Left lung (tissue), 10 donors: Measurements from ENCODE around the gene HECTD1. TPM values are rescaled to one million over a fixed set of nuclear protein-coding genes. Genes with fewer than 3 reads are reported as not detected.
A peak's percentile ranks its signal among the peaks of the same experiment; 100 is the strongest.
"Not testable (repeated sequence)": the region's sequence is repeated elsewhere in the genome, so short reads cannot be mapped to it uniquely, and the experiment has no call there.

ENCODE experiments used
- ATAC-seq: fragments of 200-7000 bp; cut with Tn5 transposase; one replicate; pipeline ENCODE4 v1.9.1; 2020; ENCODE audit warnings: moderate library complexity
- DNase-seq, 4 donors: peaks; one replicate each; pipeline ENCODE4 v3.0.0-alpha.2; 2013 to 2020
- H3K27ac ChIP-seq, 2 donors: fragments of 200-600 bp; sonication (generic) in 1 of 2; one replicate each; pipeline versions ENCODE4 v1.5.0 to v1.8.0; 2020 to 2021
- H3K27me3 ChIP-seq, 2 donors: fragments of 200-600 bp; sonication (generic) in 1 of 2; one replicate each; pipeline versions ENCODE4 v1.5.0 to v1.8.0; 2020 to 2021
- H3K36me3 ChIP-seq, 2 donors: fragments of 200-600 bp; sonication (generic) in 1 of 2; one replicate each; pipeline versions ENCODE4 v1.5.0 to v1.8.0; 2020 to 2021
- H3K4me1 ChIP-seq, 2 donors: fragments of 200-600 bp; one replicate each; pipeline ENCODE4 v1.8.0; 2021
- H3K4me3 ChIP-seq, 2 donors: fragments of 200-600 bp; sonication (generic) in 1 of 2; one replicate each; pipeline versions ENCODE4 v1.5.0 to v1.8.0; 2020 to 2021; ENCODE audit warnings: mild to moderate bottlenecking in 1 of 2
- H3K9me3 ChIP-seq, 2 donors: fragments of 200-600 bp; sonication (generic) in 1 of 2; one replicate each; pipeline versions ENCODE4 v1.5.0 to v1.8.0; 2020 to 2021
- CTCF ChIP-seq, 2 donors: fragments of 200-600 bp; sonication (generic) in 1 of 2; IDR thresholded peaks; one replicate each; pipeline versions ENCODE4 v1.5.0 to v1.8.0; 2021; ENCODE audit warnings: antibody characterized with exemption in 2 of 2
- intact Hi-C, 2 donors: fragments of 100-400 bp; cut with DNase I; formaldehyde crosslinking; loops; one replicate each; pipeline versions ENCODE4 v1.11.2 to v1.14.2; 2022
- polyA plus RNA-seq, 6 donors: library from polyadenylated mRNA; unstranded; fragments of 120-200 nt; gene quantifications; one replicate each; pipeline ENCODE4 v1.2.1, GENCODE V29; 2013; ENCODE audit not compliant: insufficient read length in 6 of 6
- total RNA-seq, 2 donors: library from RNA; stranded (reverse); fragmentation: NEBNext Ultra II Directional; extraction: Animal tissue kit (Norgen Biotek cat#: 25700); gene quantifications; one replicate each; pipeline ENCODE4 v1.2.1, GENCODE V29; 2021
- donor health status: DM: no; HTN: yes; CAD: no.
- donor health status: DM: no; HTN: no; CAD: no.

Gene HECTD1
- total and polyA plus RNA-seq, 8 donors = 160 to 203 (median 192) TPM

- Histone ChIP-seq H3K27me3 (no peaks in the 10 kb centered on the region), H3K4me1 (peaks cover 13 to 31% of the 10 kb centered on the region in 2 donors), H3K9me3 (no peaks in the 10 kb centered on the region), H3K27ac (peak overlapping the region; percentile 99 to 100), H3K36me3 (peaks cover 0 to 17% of the 10 kb centered on the region in 2 donors), H3K4me3 (peak overlapping the region; percentile 79 to 81)
- ATAC-seq = peak; percentile 59
- no peak for TF ChIP-seq CTCF (IDR thresholded peaks at IDR 0.05)
- intact Hi-C loops = no loop called here
- DNase-seq = no peak
These were observed 272 bp downstream of the HECTD1 start for GRCh38 chr14:31207287-31207754.

GRCh38 chr14:31206536-31207286, 882 bp downstream of the HECTD1 start:
- Histone ChIP-seq H3K27me3 (no peaks in the 10 kb centered on the region), H3K4me1 (peaks cover 13 to 33% of the 10 kb centered on the region in 2 donors), H3K9me3 (no peaks in the 10 kb centered on the region), H3K4me3 (peak overlapping the region; percentile 79 to 81), H3K27ac (peak overlapping the region; percentile 99 to 100), H3K36me3 (peaks cover 0 to 19% of the 10 kb centered on the region in 2 donors)
- DNase-seq (peak; percentile 19 to 87 (median 46)), ATAC-seq (peak; percentile 21)
- intact Hi-C loops = no loop called here
- TF ChIP-seq CTCF (IDR thresholded peaks at IDR 0.05) = no peak

- intact Hi-C loops = no loop called here
- peak overlapping the region; percentile 99 to 100 for H3K27ac ChIP-seq
- H3K4me1 ChIP-seq = peaks cover 13 to 41% of the 10 kb centered on the region in 2 donors
- DNase-seq = no peak
- H3K27me3 ChIP-seq = no peaks in the 10 kb centered on the region
- H3K4me3 ChIP-seq = peak overlapping the region; percentile 79 to 81
- no peak for ATAC-seq
- no peak for TF ChIP-seq CTCF (IDR thresholded peaks at IDR 0.05)
- H3K9me3 ChIP-seq = no peaks in the 10 kb centered on the region
- H3K36me3 ChIP-seq = peaks cover 0 to 23% of the 10 kb centered on the region in 2 donors
These were observed 1.7 kb downstream of the HECTD1 start for GRCh38 chr14:31205681-31206535.

GRCh38 chr14:31204593-31205534, 2.7 kb downstream of the HECTD1 start:
- DNase-seq = no peak

GRCh38 chr14:31203899-31204592, 3.5 kb downstream of the HECTD1 start:
- DNase-seq, H3K27me3 ChIP-seq, H3K27ac ChIP-seq, H3K9me3 ChIP-seq, ATAC-seq, H3K4me3 ChIP-seq, intact Hi-C loops: not testable (repeated sequence)
- H3K36me3 ChIP-seq = peaks cover 0 to 23% of the 10 kb centered on the region in 2 donors
- peaks cover 12 to 58% of the 10 kb centered on the region in 2 donors for H3K4me1 ChIP-seq

More at GRCh38 chr14:31204593-31205534, 2.7 kb downstream of the HECTD1 start:
- ATAC-seq = no peak
- Histone ChIP-seq H3K4me1 (peaks cover 13 to 52% of the 10 kb centered on the region in 2 donors), H3K4me3 (peak overlapping the region; percentile 79 to 81), H3K27ac (peak overlapping the region in 1 of 2 donors; percentile 100), H3K36me3 (peaks cover 0 to 23% of the 10 kb centered on the region in 2 donors), H3K27me3 (no peaks in the 10 kb centered on the region), H3K9me3 (no peaks in the 10 kb centered on the region)
- intact Hi-C loops = no loop called here
- TF ChIP-seq CTCF (IDR thresholded peaks at IDR 0.05) = no peak
